ENCODE results near the gene TMEM108.

DNA sequence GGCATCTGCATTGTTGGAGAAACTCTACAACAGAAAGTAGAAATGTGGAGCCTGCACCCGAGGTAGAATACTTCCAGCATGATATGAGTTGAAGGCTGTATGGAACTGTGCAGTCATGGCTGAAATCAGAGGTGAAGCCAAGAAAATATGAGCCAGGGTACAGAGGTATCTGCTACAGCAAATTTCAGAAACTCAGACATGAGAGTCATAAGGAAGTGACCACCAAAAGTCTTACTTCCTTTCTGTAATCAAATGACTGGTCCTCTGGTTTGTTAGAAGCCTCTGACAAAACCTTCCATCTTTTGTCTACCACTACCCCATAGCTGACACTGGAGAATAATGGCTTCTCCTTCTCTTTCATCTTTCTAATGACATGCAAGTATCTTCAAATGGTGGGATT is 159.4 kb downstream of the TMEM108 start:
- TF ChIP-seq ZNF510 (tag by site-specific recombination; IDR thresholded peaks at IDR 0.05; ENCODE audit: insufficient replicate concordance) (no peak), ZFP69B (tag by site-specific recombination; IDR thresholded peaks at IDR 0.05) (no peak), ZNF48 (tag by site-specific recombination; IDR thresholded peaks at IDR 0.05) (no peak), KLF10 (tag by site-specific recombination; IDR thresholded peaks at IDR 0.05) (no peak), ZNF843 (tag by site-specific recombination; IDR thresholded peaks at IDR 0.05) (no peak), ZNF274 (IDR thresholded peaks at IDR 0.05; ENCODE audit: low read length) (no peak), ZNF274 (tag by site-specific recombination; IDR thresholded peaks at IDR 0.05; ENCODE audit: borderline replicate concordance) (no peak), ZNF214 (tag by site-specific recombination; IDR thresholded peaks at IDR 0.05; ENCODE audit: borderline replicate concordance) (no peak), ZNF366 (tag by site-specific recombination; conservative IDR thresholded peaks at IDR 0.05) (no peak), ZNF660 (tag by site-specific recombination; IDR thresholded peaks at IDR 0.05) (no peak)
- TF ChIP-seq, protein P1, sequence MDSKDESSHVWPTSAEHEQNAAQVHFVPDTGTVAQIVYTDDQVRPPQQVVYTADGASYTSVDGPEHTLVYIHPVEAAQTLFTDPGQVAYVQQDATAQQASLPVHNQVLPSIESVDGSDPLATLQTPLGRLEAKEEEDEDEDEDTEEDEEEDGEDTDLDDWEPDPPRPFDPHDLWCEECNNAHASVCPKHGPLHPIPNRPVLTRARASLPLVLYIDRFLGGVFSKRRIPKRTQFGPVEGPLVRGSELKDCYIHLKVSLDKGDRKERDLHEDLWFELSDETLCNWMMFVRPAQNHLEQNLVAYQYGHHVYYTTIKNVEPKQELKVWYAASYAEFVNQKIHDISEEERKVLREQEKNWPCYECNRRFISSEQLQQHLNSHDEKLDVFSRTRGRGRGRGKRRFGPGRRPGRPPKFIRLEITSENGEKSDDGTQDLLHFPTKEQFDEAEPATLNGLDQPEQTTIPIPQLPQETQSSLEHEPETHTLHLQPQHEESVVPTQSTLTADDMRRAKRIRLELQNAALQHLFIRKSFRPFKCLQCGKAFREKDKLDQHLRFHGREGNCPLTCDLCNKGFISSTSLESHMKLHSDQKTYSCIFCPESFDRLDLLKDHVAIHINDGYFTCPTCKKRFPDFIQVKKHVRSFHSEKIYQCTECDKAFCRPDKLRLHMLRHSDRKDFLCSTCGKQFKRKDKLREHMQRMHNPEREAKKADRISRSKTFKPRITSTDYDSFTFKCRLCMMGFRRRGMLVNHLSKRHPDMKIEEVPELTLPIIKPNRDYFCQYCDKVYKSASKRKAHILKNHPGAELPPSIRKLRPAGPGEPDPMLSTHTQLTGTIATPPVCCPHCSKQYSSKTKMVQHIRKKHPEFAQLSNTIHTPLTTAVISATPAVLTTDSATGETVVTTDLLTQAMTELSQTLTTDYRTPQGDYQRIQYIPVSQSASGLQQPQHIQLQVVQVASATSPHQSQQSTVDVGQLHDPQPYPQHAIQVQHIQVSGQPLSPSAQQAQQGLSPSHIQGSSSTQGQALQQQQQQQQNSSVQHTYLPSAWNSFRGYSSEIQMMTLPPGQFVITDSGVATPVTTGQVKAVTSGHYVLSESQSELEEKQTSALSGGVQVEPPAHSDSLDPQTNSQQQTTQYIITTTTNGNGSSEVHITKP (tag by site-specific recombination; IDR thresholded peaks at IDR 0.05): no peak
- TF ChIP-seq, protein P2, sequence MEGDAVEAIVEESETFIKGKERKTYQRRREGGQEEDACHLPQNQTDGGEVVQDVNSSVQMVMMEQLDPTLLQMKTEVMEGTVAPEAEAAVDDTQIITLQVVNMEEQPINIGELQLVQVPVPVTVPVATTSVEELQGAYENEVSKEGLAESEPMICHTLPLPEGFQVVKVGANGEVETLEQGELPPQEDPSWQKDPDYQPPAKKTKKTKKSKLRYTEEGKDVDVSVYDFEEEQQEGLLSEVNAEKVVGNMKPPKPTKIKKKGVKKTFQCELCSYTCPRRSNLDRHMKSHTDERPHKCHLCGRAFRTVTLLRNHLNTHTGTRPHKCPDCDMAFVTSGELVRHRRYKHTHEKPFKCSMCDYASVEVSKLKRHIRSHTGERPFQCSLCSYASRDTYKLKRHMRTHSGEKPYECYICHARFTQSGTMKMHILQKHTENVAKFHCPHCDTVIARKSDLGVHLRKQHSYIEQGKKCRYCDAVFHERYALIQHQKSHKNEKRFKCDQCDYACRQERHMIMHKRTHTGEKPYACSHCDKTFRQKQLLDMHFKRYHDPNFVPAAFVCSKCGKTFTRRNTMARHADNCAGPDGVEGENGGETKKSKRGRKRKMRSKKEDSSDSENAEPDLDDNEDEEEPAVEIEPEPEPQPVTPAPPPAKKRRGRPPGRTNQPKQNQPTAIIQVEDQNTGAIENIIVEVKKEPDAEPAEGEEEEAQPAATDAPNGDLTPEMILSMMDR (tag by site-specific recombination; IDR thresholded peaks at IDR 0.05): no peak
- TF ChIP-seq, protein P3, sequence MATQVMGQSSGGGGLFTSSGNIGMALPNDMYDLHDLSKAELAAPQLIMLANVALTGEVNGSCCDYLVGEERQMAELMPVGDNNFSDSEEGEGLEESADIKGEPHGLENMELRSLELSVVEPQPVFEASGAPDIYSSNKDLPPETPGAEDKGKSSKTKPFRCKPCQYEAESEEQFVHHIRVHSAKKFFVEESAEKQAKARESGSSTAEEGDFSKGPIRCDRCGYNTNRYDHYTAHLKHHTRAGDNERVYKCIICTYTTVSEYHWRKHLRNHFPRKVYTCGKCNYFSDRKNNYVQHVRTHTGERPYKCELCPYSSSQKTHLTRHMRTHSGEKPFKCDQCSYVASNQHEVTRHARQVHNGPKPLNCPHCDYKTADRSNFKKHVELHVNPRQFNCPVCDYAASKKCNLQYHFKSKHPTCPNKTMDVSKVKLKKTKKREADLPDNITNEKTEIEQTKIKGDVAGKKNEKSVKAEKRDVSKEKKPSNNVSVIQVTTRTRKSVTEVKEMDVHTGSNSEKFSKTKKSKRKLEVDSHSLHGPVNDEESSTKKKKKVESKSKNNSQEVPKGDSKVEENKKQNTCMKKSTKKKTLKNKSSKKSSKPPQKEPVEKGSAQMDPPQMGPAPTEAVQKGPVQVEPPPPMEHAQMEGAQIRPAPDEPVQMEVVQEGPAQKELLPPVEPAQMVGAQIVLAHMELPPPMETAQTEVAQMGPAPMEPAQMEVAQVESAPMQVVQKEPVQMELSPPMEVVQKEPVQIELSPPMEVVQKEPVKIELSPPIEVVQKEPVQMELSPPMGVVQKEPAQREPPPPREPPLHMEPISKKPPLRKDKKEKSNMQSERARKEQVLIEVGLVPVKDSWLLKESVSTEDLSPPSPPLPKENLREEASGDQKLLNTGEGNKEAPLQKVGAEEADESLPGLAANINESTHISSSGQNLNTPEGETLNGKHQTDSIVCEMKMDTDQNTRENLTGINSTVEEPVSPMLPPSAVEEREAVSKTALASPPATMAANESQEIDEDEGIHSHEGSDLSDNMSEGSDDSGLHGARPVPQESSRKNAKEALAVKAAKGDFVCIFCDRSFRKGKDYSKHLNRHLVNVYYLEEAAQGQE (tag by site-specific recombination; IDR thresholded peaks at IDR 0.05): no peak
- TF ChIP-seq, protein P4, sequence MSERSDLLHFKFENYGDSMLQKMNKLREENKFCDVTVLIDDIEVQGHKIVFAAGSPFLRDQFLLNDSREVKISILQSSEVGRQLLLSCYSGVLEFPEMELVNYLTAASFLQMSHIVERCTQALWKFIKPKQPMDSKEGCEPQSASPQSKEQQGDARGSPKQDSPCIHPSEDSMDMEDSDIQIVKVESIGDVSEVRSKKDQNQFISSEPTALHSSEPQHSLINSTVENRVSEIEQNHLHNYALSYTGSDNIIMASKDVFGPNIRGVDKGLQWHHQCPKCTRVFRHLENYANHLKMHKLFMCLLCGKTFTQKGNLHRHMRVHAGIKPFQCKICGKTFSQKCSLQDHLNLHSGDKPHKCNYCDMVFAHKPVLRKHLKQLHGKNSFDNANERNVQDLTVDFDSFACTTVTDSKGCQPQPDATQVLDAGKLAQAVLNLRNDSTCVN (tag by site-specific recombination; optimal IDR thresholded peaks at IDR 0.05): no peak

Measured in HEK293 (cell line).